NT2/D1 (cell line): Measurements from ENCODE around the gene RAB34.

Experiments
- YY1 ChIP-seq: IDR thresholded peaks from 2 replicates; pipeline ENCODE4 v1.6.1; 2011; ENCODE audit not compliant: insufficient read length, insufficient read depth
- ZNF274 ChIP-seq: IDR thresholded peaks from 2 replicates; pipeline ENCODE4 v1.6.1; 2011; ENCODE audit warnings: mild to moderate bottlenecking, low read depth, low read length

DNA sequence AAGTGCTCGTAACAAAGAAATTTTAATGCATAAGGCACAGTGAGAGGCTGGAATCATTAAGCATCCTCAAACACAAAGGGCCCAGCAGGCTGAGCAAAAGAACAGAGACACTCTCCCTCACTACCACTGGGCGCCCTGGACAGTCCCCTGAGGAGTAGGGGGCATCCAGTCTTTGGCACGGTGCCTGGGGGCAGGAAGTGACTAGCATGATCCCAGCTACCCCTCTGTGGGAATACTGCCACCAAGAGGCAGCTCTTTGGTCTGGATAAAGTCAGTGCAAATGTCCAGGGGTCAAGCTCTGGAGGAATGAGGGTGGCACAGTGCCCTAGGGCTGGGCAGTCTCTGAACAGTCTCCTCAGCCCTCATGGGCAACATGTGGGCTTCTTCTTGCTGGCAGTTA lies 3.4 kb downstream of the RAB34 start:
- TF ChIP-seq YY1 = no peak
- no peak for TF ChIP-seq ZNF274
